ENCODE measurements around the gene FTH1.

FTH1 gene

GRCh38 chr11:61967116-61967923 is at the start of gene FTH1:
Gene FTH1, minus strand, starts transcription at chr11:61967634. Its CDS starts 209 bp downstream, at chr11:61967425.
- H3K9me3 ChIP-seq (ENCODE audit: insufficient read depth, low read depth, low read length) = no peaks in the 10 kb centered on the region
- H3K4me3 ChIP-seq (ENCODE audit: low read length, poor library complexity, severe bottlenecking) = peak within 1 kb of the TSS; percentile 98
- peaks cover 11% of the 10 kb centered on the region; the same call in 1 of the 2 replicates for H3F3A ChIP-seq (ENCODE audit: low read depth)
- peaks cover 60% of the 10 kb centered on the region for H3K4me1 ChIP-seq (ENCODE audit: insufficient read depth, low read length, poor library complexity, severe bottlenecking)
- peak within 1 kb of the TSS; percentile 71 for H2AFZ ChIP-seq (ENCODE audit: low read length)
- H4K20me1 ChIP-seq (ENCODE audit: insufficient read depth, low read length, poor library complexity, severe bottlenecking) = peaks cover 37% of the 10 kb centered on the region
- peaks cover 6% of the 10 kb centered on the region for H3K27me3 ChIP-seq (ENCODE audit: insufficient read depth, low read length, poor library complexity, severe bottlenecking)
- no peaks in the 10 kb centered on the region for H3K9me2 ChIP-seq (replicated peaks; ENCODE audit: low read depth, low read length)
- peaks cover 21% of the 10 kb centered on the region; the same call in 1 of the 2 replicates for H3K36me3 ChIP-seq (ENCODE audit: insufficient read depth, low read length)
- H3K9ac ChIP-seq (ENCODE audit: low read depth, low read length, poor library complexity, severe bottlenecking) = peak within 1 kb of the TSS; percentile 100
- peak within 1 kb of the TSS; percentile 99 for H3K4me2 ChIP-seq (ENCODE audit: low read depth, low read length, poor library complexity, severe bottlenecking)
- H3K79me2 ChIP-seq (ENCODE audit: insufficient read depth, low read length) = peaks cover 57% of the 10 kb centered on the region
- TF ChIP-seq EZH2phosphoT487 (IDR thresholded peaks at IDR 0.05; ENCODE audit: borderline replicate concordance) = no peak
- TF ChIP-seq CTCF (conservative IDR thresholded peaks at IDR 0.05; ENCODE audit: low read length) = no peak

GRCh38 chr11:62015615-62016014 is 48.2 kb upstream of the FTH1 start:
- Histone ChIP-seq H3K79me2 (ENCODE audit: insufficient read depth, low read length) (no peaks in the 10 kb centered on the region), H3K9me3 (ENCODE audit: insufficient read depth, low read depth, low read length) (no peaks in the 10 kb centered on the region), H3K4me2 (ENCODE audit: low read depth, low read length, poor library complexity, severe bottlenecking) (no peak overlapping the region), H3K4me3 (ENCODE audit: low read length, poor library complexity, severe bottlenecking) (no peak overlapping the region), H3K9ac (ENCODE audit: low read depth, low read length, poor library complexity, severe bottlenecking) (no peak overlapping the region), H3K4me1 (ENCODE audit: insufficient read depth, low read length, poor library complexity, severe bottlenecking) (no peaks in the 10 kb centered on the region), H2AFZ (ENCODE audit: low read length) (no peak overlapping the region), H3K27me3 (ENCODE audit: insufficient read depth, low read length, poor library complexity, severe bottlenecking) (no peaks in the 10 kb centered on the region), H3K36me3 (ENCODE audit: insufficient read depth, low read length) (no peaks in the 10 kb centered on the region), H3K9me2 (replicated peaks; ENCODE audit: low read depth, low read length) (no peaks in the 10 kb centered on the region), H3F3A (ENCODE audit: low read depth) (no peaks in the 10 kb centered on the region), H4K20me1 (ENCODE audit: insufficient read depth, low read length, poor library complexity, severe bottlenecking) (no peaks in the 10 kb centered on the region)
- TF ChIP-seq EZH2phosphoT487 (IDR thresholded peaks at IDR 0.05; ENCODE audit: borderline replicate concordance) (no peak), CTCF (conservative IDR thresholded peaks at IDR 0.05; ENCODE audit: low read length) (no peak)

- no peaks in the 10 kb centered on the region for H3K9me2 ChIP-seq (replicated peaks; ENCODE audit: low read depth, low read length)
- no peaks in the 10 kb centered on the region for H4K20me1 ChIP-seq (ENCODE audit: insufficient read depth, low read length, poor library complexity, severe bottlenecking)
- no peaks in the 10 kb centered on the region for H3K4me1 ChIP-seq (ENCODE audit: insufficient read depth, low read length, poor library complexity, severe bottlenecking)
- H3K79me2 ChIP-seq (ENCODE audit: insufficient read depth, low read length) = no peaks in the 10 kb centered on the region
- no peak overlapping the region for H2AFZ ChIP-seq (ENCODE audit: low read length)
- no peaks in the 10 kb centered on the region for H3K9me3 ChIP-seq (ENCODE audit: insufficient read depth, low read depth, low read length)
- H3F3A ChIP-seq (ENCODE audit: low read depth) = no peaks in the 10 kb centered on the region
- H3K9ac ChIP-seq (ENCODE audit: low read depth, low read length, poor library complexity, severe bottlenecking) = no peak overlapping the region
- no peaks in the 10 kb centered on the region for H3K27me3 ChIP-seq (ENCODE audit: insufficient read depth, low read length, poor library complexity, severe bottlenecking)
- H3K4me2 ChIP-seq (ENCODE audit: low read depth, low read length, poor library complexity, severe bottlenecking) = no peak overlapping the region
- TF ChIP-seq EZH2phosphoT487 (IDR thresholded peaks at IDR 0.05; ENCODE audit: borderline replicate concordance) (no peak), CTCF (conservative IDR thresholded peaks at IDR 0.05; ENCODE audit: low read length) (no peak)
- no peaks in the 10 kb centered on the region for H3K36me3 ChIP-seq (ENCODE audit: insufficient read depth, low read length)
- no peak overlapping the region for H3K4me3 ChIP-seq (ENCODE audit: low read length, poor library complexity, severe bottlenecking)
Measured at GRCh38 chr11:62013537-62014476, 46.4 kb upstream of the FTH1 start.

All from Loucy (cell line).